Adipocyte (in vitro differentiated cells): ENCODE measurements around the gene KRT73.

Experiments used
- DNase-seq: peaks from one replicate; pipeline ENCODE4 v3.0.0-alpha.2; 2015; ENCODE audit warnings: low read depth
- H3K27me3 ChIP-seq: replicated peaks from 2 replicates; pipeline ENCODE4 v1.7.0; 2013; ENCODE audit warnings: mild to moderate bottlenecking, low read length, moderate library complexity; ENCODE audit not compliant: control insufficient read depth, insufficient read depth
- H3K36me3 ChIP-seq: 2 replicates; pipeline ENCODE4 v1.7.0; 2013; ENCODE audit warnings: low read length, mild to moderate bottlenecking, moderate library complexity; ENCODE audit not compliant: control insufficient read depth, insufficient read depth, severe bottlenecking
- H3K4me1 ChIP-seq: 2 replicates; pipeline ENCODE4 v1.7.0; 2013; ENCODE audit warnings: mild to moderate bottlenecking, low read length, moderate library complexity; ENCODE audit not compliant: control insufficient read depth, insufficient read depth
- H3K4me3 ChIP-seq: 2 replicates; pipeline ENCODE4 v1.7.0; 2013; ENCODE audit warnings: mild to moderate bottlenecking, low read length, moderate library complexity
- H3K9ac ChIP-seq: 2 replicates; pipeline ENCODE4 v1.7.0; 2013; ENCODE audit warnings: mild to moderate bottlenecking, low read length, moderate library complexity
- H3K9me3 ChIP-seq: 2 replicates; pipeline ENCODE4 v1.7.0; 2013; ENCODE audit warnings: mild to moderate bottlenecking, low read length, moderate library complexity; ENCODE audit not compliant: control insufficient read depth

The KRT73 gene

GRCh38 chr12:52645982-52646381, 27.6 kb upstream of the KRT73 start:
- no peak for DNase-seq

GRCh38 chr12:52645120-52645761, 26.9 kb upstream of the KRT73 start:
- Histone ChIP-seq H3K4me3 (no peak overlapping the region), H3K4me1 (no peaks in the 10 kb centered on the region), H3K9ac (no peak overlapping the region), H3K9me3 (no peaks in the 10 kb centered on the region), H3K27me3 (peaks cover 82% of the 10 kb centered on the region), H3K36me3 (no peaks in the 10 kb centered on the region)
- DNase-seq, result no peak

More at GRCh38 chr12:52645982-52646381, 27.6 kb upstream of the KRT73 start:
- no peaks in the 10 kb centered on the region for H3K9me3 ChIP-seq
- H3K9ac ChIP-seq, result no peak overlapping the region
- H3K36me3 ChIP-seq, result no peaks in the 10 kb centered on the region
- H3K4me3 ChIP-seq, result no peak overlapping the region
- H3K27me3 ChIP-seq, result peaks cover 87% of the 10 kb centered on the region
- H3K4me1 ChIP-seq, result peaks cover 7% of the 10 kb centered on the region

GRCh38 chr12:52644078-52644415, 25.7 kb upstream of the KRT73 start:
- no peak overlapping the region for H3K4me3 ChIP-seq
- no peaks in the 10 kb centered on the region for H3K4me1 ChIP-seq
- H3K9ac ChIP-seq, result no peak overlapping the region
- no peaks in the 10 kb centered on the region for H3K36me3 ChIP-seq
- no peak for DNase-seq
- H3K27me3 ChIP-seq, result peaks cover 77% of the 10 kb centered on the region
- no peaks in the 10 kb centered on the region for H3K9me3 ChIP-seq

- H3K4me1 ChIP-seq, result no peaks in the 10 kb centered on the region
- no peaks in the 10 kb centered on the region for H3K36me3 ChIP-seq
- no peak overlapping the region for H3K9ac ChIP-seq
- DNase-seq, result no peak
- peaks cover 77% of the 10 kb centered on the region for H3K27me3 ChIP-seq
- H3K9me3 ChIP-seq, result no peaks in the 10 kb centered on the region
- H3K4me3 ChIP-seq, result no peak overlapping the region
Observed at GRCh38 chr12:52643233-52644077, 25.1 kb upstream of the KRT73 start.

- Histone ChIP-seq H3K4me3 (no peak overlapping the region), H3K9ac (no peak overlapping the region), H3K9me3 (no peaks in the 10 kb centered on the region), H3K36me3 (no peaks in the 10 kb centered on the region), H3K27me3 (peaks cover 64% of the 10 kb centered on the region), H3K4me1 (peaks cover 4% of the 10 kb centered on the region)
- DNase-seq, result no peak
Observed at GRCh38 chr12:52641468-52641867, 23.1 kb upstream of the KRT73 start.

GRCh38 chr12:52637299-52637698, 18.9 kb upstream of the KRT73 start:
- no peaks in the 10 kb centered on the region for H3K36me3 ChIP-seq

GRCh38 chr12:52636592-52637258, 18.4 kb upstream of the KRT73 start:
- H3K4me1 ChIP-seq, result peaks cover 4% of the 10 kb centered on the region
- no peaks in the 10 kb centered on the region for H3K9me3 ChIP-seq
- DNase-seq, result no peak
- peaks cover 62% of the 10 kb centered on the region for H3K27me3 ChIP-seq
- H3K9ac ChIP-seq, result no peak overlapping the region
- no peaks in the 10 kb centered on the region for H3K36me3 ChIP-seq
- no peak overlapping the region for H3K4me3 ChIP-seq

More at GRCh38 chr12:52637299-52637698, 18.9 kb upstream of the KRT73 start:
- H3K4me3 ChIP-seq, result no peak overlapping the region
- DNase-seq, result no peak
- no peak overlapping the region for H3K9ac ChIP-seq
- H3K27me3 ChIP-seq, result peaks cover 61% of the 10 kb centered on the region
- H3K9me3 ChIP-seq, result no peaks in the 10 kb centered on the region
- H3K4me1 ChIP-seq, result peaks cover 4% of the 10 kb centered on the region

GRCh38 chr12:52636189-52636588, 17.8 kb upstream of the KRT73 start:
- DNase-seq, result no peak
- no peak overlapping the region for H3K4me3 ChIP-seq
- no peaks in the 10 kb centered on the region for H3K36me3 ChIP-seq
- H3K9ac ChIP-seq, result no peak overlapping the region
- peaks cover 4% of the 10 kb centered on the region for H3K4me1 ChIP-seq
- peaks cover 62% of the 10 kb centered on the region for H3K27me3 ChIP-seq
- no peaks in the 10 kb centered on the region for H3K9me3 ChIP-seq

GRCh38 chr12:52634266-52635056, 16.1 kb upstream of the KRT73 start:
- no peaks in the 10 kb centered on the region for H3K9me3 ChIP-seq
- no peak for DNase-seq
- H3K9ac ChIP-seq, result no peak overlapping the region
- peaks cover 4% of the 10 kb centered on the region for H3K4me1 ChIP-seq
- H3K36me3 ChIP-seq, result no peaks in the 10 kb centered on the region
- H3K27me3 ChIP-seq, result peaks cover 71% of the 10 kb centered on the region
- no peak overlapping the region for H3K4me3 ChIP-seq

GRCh38 chr12:52633383-52633782, 15.0 kb upstream of the KRT73 start:
- peaks cover 71% of the 10 kb centered on the region for H3K27me3 ChIP-seq

GRCh38 chr12:52632656-52633055, 14.3 kb upstream of the KRT73 start:
- peaks cover 73% of the 10 kb centered on the region for H3K27me3 ChIP-seq
- peaks cover 4% of the 10 kb centered on the region for H3K4me1 ChIP-seq
- no peak overlapping the region for H3K4me3 ChIP-seq
- H3K36me3 ChIP-seq, result no peaks in the 10 kb centered on the region
- no peak overlapping the region for H3K9ac ChIP-seq
- no peaks in the 10 kb centered on the region for H3K9me3 ChIP-seq
- no peak for DNase-seq

More at GRCh38 chr12:52633383-52633782, 15.0 kb upstream of the KRT73 start:
- H3K4me3 ChIP-seq, result no peak overlapping the region
- no peaks in the 10 kb centered on the region for H3K9me3 ChIP-seq
- peaks cover 4% of the 10 kb centered on the region for H3K4me1 ChIP-seq
- no peaks in the 10 kb centered on the region for H3K36me3 ChIP-seq
- no peak for DNase-seq
- no peak overlapping the region for H3K9ac ChIP-seq
